Retinal pigment epithelial cell (primary cell): Measurements from ENCODE around the gene LRRC4B.

Source experiments
- DNase-seq: peaks from one replicate; pipeline ENCODE4 v3.0.0-alpha.2; 2010; ENCODE audit warnings: low read depth
- H3K4me3 ChIP-seq: 2 replicates; pipeline ENCODE4 v1.5.1; 2011; ENCODE audit warnings: mild to moderate bottlenecking, low read length, control low read depth, moderate library complexity
- TF ChIP-seq, protein P1 (sequence below): conservative IDR thresholded peaks from 2 replicates; pipeline ENCODE4 v1.5.1; 2011; ENCODE audit warnings: low read depth, low read length, control low read depth, inconsistent platforms

LRRC4B gene

DNA sequence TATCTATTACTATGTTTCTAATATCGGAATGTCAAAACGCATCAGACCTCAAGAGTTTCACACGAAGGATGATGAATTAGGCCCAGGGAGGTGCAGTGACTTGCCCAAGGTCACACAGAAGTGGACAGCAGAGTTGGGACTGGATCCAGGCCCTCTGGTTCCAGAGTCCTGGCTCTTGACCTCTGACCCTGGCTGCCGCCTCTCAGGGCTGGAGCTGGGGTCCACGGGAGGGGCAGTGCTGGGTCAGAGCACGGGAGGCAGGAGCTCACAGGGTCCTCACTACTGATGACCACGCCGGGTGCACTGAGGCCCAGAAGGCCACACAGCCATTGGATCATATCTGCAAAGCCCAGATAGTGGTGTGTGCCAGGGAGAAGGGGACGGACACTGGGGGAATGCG is 45.4 kb downstream of the LRRC4B start:
- TF ChIP-seq, protein P1, sequence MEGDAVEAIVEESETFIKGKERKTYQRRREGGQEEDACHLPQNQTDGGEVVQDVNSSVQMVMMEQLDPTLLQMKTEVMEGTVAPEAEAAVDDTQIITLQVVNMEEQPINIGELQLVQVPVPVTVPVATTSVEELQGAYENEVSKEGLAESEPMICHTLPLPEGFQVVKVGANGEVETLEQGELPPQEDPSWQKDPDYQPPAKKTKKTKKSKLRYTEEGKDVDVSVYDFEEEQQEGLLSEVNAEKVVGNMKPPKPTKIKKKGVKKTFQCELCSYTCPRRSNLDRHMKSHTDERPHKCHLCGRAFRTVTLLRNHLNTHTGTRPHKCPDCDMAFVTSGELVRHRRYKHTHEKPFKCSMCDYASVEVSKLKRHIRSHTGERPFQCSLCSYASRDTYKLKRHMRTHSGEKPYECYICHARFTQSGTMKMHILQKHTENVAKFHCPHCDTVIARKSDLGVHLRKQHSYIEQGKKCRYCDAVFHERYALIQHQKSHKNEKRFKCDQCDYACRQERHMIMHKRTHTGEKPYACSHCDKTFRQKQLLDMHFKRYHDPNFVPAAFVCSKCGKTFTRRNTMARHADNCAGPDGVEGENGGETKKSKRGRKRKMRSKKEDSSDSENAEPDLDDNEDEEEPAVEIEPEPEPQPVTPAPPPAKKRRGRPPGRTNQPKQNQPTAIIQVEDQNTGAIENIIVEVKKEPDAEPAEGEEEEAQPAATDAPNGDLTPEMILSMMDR: no peak
- H3K4me3 ChIP-seq: no peak overlapping the region
- no peak for DNase-seq

DNA sequence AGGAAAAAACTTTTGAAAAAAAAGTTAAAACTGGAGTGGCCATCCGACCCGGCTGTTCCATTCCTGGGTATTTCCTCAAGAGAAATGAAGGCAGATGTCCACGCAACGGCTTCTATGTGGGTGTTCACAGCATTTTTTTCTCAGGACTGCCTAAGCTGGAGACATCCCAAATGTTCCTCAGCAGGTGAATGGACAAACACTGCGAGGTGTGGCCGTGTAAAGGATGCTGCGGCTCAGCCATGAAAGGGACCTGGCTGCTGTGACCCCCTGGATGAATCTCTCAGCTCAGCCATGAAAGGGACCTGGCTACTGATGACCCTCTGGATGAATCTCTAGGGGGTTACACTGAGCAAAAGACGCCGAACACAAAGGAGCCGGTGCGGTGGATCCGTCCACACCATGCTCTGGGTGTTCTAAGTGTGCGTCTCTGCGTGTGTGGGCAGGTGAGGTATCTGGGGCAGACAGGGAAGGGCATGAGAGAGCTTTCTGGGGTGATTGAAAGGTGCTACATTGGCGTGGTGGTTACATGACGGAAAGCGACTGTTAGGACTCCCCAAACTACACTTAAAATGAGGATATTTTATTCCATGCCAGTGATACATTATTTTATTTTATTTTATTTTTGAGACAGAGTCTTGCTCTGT is 47.3 kb downstream of the LRRC4B start:
- no peak for DNase-seq
- TF ChIP-seq, protein P1: no peak
- H3K4me3 ChIP-seq: no peak overlapping the region

DNA sequence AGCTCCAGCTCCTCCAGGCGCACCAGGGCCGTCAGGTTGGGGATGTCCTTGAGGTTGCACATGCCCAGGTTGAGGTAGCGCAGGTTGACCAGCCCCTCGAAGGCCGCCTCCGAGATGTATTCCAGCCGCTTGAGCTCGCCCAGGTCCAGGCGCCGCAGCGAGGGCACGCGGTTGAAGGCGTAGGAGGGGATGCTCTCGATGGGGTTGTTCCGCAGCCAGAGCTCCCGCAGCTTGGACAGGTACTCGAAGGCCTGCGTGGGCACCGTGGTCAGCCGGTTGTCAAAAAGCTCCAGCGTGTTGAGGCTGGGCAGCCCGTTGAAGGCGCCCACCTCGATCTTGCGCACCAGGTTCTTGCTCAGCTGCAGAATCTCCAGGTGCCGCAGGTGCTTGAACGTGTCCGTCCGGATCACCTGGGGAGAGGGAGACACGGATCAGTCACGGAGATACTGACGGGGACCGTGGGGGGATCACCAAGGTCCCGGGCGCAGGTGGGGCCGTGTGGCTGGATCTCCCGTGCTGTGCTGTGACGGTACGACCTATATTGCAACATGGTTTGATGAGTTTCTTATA is 49.1 kb downstream of the LRRC4B start:
- no peak overlapping the region for H3K4me3 ChIP-seq
- DNase-seq: no peak
- TF ChIP-seq, protein P1: no peak

GRCh38 chr19:50518091-50519005 is 49.9 kb downstream of the LRRC4B start:
- TF ChIP-seq, protein P1: peak; percentile 4
- no peak overlapping the region for H3K4me3 ChIP-seq
- DNase-seq: no peak

GRCh38 chr19:50517704-50518075 is 50.5 kb downstream of the LRRC4B start:
- H3K4me3 ChIP-seq: no peak overlapping the region
- no peak for DNase-seq
- TF ChIP-seq, protein P1: no peak

DNA sequence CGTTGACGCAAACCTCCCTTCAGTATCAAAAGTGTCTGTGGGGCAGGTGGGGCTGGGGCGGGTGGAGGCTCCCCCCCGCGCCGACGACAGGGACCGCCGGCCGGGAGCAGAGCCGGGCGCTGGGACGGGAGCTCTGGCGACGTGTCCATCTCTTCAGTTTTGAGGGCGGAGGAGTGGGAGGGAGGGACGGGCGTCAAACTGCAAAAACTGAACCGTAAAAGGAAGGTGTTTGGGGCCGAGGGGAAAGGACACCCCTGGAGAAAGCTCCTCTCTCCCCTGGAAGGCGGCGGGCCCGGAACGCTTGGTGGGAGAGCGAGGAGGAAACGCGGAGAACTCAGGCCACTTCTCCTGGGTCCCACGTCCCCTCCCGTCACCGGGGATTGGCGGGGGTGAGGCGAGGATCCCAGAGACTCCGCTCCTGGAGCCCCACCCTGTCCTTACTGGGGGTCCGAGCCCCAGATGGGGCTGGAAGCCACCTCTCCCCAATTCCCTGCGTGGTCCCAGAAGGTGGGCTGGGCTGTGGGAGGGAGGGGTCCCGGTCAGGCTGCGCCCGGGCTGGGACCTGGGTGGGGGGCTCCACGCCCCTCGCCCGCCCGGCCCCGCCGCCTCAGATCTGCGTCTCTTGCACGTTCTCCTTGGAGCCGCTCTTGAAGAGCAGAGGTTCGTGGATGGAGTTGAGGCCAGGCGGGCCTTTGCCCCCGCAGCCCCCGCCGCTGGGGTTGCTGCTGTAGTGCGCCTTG is 51.1 kb downstream of the LRRC4B start:
- TF ChIP-seq, protein P1: no peak
- DNase-seq: no peak
- no peak overlapping the region for H3K4me3 ChIP-seq
